NCI-H460 (cell line): ENCODE results near the gene ZNF576. TPM values are rescaled to one million over a fixed set of nuclear protein-coding genes. Genes with fewer than 3 reads are reported as not detected.
"Not testable (repeated sequence)": the region's sequence is repeated elsewhere in the genome, so short reads cannot be mapped to it uniquely, and the experiment has no call there.

ENCODE experiments used
- DNase-seq: peaks from one replicate; pipeline ENCODE4 v3.0.0-alpha.2; 2016; ENCODE audit warnings: low read depth; ENCODE audit errors: extremely low read depth
- total RNA-seq: library from RNA; depleted of rRNA; stranded (reverse); fragments of >200 nt; shearing (Covaris generic); gene quantifications from 2 replicates; pipeline ENCODE4 v1.2.3, GENCODE V29; 2014

ZNF576 gene
- total RNA-seq, 1 experiment from 2014 or later: 4.6 TPM

- DNase-seq: no peak
These were observed 21.8 kb upstream of the ZNF576 start for GRCh38 chr19:43574424-43575155.

DNA sequence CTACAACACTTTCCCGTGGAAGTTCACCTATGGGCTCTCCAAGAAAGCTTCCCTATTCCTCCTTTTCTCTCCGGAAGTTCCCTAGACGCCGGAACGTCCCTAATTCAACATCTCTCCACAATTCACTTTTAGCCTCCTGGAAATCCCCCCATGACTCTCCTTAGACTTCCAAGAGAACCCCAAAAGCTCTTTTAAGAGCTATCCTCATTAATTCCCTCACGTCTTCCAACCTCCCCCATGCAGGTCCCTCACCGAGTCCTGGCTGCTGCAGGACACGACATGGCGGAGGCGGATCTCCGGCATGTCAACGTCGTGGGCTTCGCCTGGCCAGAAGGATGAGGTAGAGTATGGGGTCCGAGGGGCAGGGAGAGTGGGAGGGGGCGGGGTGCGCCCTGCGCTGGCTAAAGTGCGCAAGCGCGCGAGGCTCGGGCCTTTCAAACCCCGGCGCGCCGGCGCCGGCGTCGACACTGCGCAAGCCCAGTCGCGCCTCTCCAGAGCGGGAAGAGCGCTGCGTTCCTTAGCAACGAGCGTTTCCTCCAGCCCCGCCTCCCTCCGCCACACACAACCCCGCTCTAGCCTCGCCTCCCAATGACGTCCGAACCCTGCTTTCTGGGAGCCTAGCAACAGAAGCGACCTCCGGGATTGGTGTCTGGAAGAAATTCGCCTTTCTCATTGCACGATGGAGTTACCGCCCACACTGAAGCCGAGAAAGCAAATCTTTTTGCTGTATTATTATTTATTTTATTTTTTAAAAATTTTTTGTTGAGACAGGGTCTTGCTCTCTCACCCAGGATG, 21.0 kb upstream of the ZNF576 start, which contains the start of the genes PINLYP and XRCC1:
TSS of gene PINLYP (plus strand) at position 646 of the 795 bp plus-strand sequence. CDS start 1,391 bp downstream, outside the sequence.
TSS of gene XRCC1 (minus strand) at position 372 of the 795 bp plus-strand sequence. CDS start at position 303, 69 bp downstream.
- peak; percentile 97 for DNase-seq

- no peak for DNase-seq
These were observed 20.2 kb upstream of the ZNF576 start for GRCh38 chr19:43575955-43576878.

GRCh38 chr19:43578787-43579186, 17.6 kb upstream of the ZNF576 start:
- DNase-seq: no peak

- DNase-seq: no peak
These were observed 14.9 kb upstream of the ZNF576 start for GRCh38 chr19:43581467-43581866.

GRCh38 chr19:43582495-43582894, 13.9 kb upstream of the ZNF576 start:
- DNase-seq: no peak

DNA sequence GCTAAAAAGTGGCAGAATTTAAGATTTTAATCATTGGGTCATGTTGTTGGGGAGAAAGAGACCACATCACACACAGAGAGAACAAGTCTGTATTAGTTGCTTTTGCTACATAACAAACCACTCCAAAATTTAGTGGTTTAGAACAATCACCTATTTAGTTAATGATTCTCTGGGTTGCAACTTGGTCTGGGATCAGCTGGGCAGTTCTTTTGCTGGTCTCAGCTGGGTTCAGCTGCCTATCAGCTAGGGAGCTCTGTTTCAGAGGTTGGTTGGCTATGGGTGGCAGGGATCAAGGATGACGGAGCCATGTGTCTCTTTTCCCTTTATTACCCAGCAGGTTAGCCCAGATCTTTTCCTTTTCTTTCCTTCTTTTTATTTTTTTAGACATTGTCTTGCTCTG, 11.9 kb upstream of the ZNF576 start:
- DNase-seq: no peak

- DNase-seq: no peak
These were observed 10.0 kb upstream of the ZNF576 start for GRCh38 chr19:43586346-43586745.

- DNase-seq: not testable (repeated sequence)
These were observed 9.4 kb upstream of the ZNF576 start for GRCh38 chr19:43587029-43587428.

- no peak for DNase-seq
These were observed 7.1 kb upstream of the ZNF576 start for GRCh38 chr19:43589277-43589676.

GRCh38 chr19:43589678-43590077, 6.7 kb upstream of the ZNF576 start:
- no peak for DNase-seq

DNA sequence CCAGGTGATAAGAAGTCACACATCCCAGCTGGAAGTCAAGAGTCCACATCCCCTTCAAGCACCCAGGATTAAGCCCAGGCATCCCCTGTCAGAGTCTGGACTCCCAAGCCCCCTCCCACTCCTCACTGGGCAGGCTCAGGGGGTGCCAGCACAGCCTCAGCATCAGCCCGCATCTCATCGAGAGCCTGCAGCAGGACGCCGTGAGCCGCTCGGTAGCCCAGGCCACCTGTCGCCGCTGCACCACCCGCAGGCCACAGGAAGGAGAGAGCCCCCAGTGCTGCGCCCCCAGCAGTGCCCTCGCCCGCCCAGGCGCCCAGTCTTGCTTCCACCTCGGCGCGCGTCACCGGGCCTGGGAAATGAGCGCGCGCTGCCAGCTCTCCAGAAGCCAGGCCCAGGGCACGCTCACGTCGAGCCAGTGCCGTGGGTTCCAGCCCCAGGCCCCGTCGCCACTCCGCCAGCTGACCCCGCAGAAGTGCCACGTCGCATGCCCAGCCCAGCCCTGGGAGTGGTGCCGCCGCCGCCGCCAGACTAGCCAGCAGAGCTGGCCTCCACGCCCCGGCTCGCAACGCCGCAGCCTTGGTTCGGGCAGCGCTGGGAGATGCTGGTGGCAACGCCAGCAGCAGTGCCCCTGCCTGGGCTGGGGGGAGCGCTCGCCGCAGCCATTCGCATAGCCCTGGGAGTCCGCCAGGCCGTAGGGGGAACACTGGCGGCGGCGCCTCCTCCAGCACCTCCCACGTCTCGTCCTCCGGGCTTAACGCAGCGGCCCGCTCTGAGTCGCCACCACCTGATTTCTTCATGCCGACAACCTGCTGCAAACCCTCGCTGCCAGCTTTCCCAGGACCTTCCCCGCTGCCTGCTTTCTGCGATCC, 4.3 kb upstream of the ZNF576 start:
- DNase-seq: no peak

GRCh38 chr19:43592800-43593350, 3.5 kb upstream of the ZNF576 start:
- DNase-seq: no peak

GRCh38 chr19:43594081-43594697, 2.2 kb upstream of the ZNF576 start:
- no peak for DNase-seq

- DNase-seq: peak; percentile 39
These were observed 1.4 kb upstream of the ZNF576 start for GRCh38 chr19:43594710-43595604.

- no peak for DNase-seq
These were observed 793 bp upstream of the ZNF576 start for GRCh38 chr19:43595605-43595998.

GRCh38 chr19:43596842-43597461, 557 bp downstream of the ZNF576 start:
- no peak for DNase-seq
